HepG2 (cell line): Measurements from ENCODE around the gene SLC22A5. TPM values are rescaled to one million over a fixed set of nuclear protein-coding genes. Genes with fewer than 3 reads are reported as not detected.

Experiments used
- ATAC-seq: fragments of 200-7000 bp; cut with Tn5 transposase; 3 replicates; pipeline ENCODE4 v1.9.1; 2020; ENCODE audit warnings: mild to moderate bottlenecking, moderate library complexity
- BruUV-seq: library from RNA; stranded (reverse); fragments of 400-500 nt; replicated peaks from 2 replicates; lab custom pipeline; 2021; lab: Mats Ljungman, UMichigan
- CTCF ChIA-PET: fragments of 300-600 bp; formaldehyde crosslinking; extraction: SDS; loops from one replicate; lab custom pipeline; 2021; ENCODE audit warnings: low total read pairs, inconsistent platforms, low intra/inter-chr PET ratio; lab: Yijun Ruan, JAX
- POLR2A ChIA-PET: fragments of 350-600 bp; sonication (Branson Sonifier 250); formaldehyde crosslinking; loops from one replicate; lab custom pipeline; 2020; ENCODE audit warnings: antibody characterized with exemption, inconsistent platforms; lab: Yijun Ruan, JAX
- DNase-seq: peaks from one replicate; pipeline ENCODE4 v3.0.0-alpha.2; 2015; ENCODE audit warnings: low spot score
- FAIRE-seq: peaks from 3 replicates; lab custom pipeline; 2011; peaks lifted over from hg19 to GRCh38; lab: Jason Lieb, UNC
- H2AFZ ChIP-seq: one replicate; pipeline ENCODE4 v1.6.1; 2011; ENCODE audit warnings: low read length, inconsistent platforms
- H3K27ac ChIP-seq: fragments of 300-600 bp; 3 replicates; pipeline ENCODE4 v1.8.0; 2011; ENCODE audit warnings: mixed run types, mild to moderate bottlenecking, mixed read lengths, low read length, inconsistent platforms; ENCODE audit not compliant: insufficient read depth; ENCODE audit errors: extremely low read length
- H3K27me3 ChIP-seq, 2 experiments: fragments of 200-600 bp in 1 of 2; 2 replicates in 1 of 2; 3 replicates in 1 of 2; pipeline versions ENCODE4 v1.6.0 to v1.8.0; 2011; ENCODE audit warnings: low read length in 2 of 2, mild to moderate bottlenecking in 2 of 2, moderate library complexity in 2 of 2, inconsistent platforms in 1 of 2; ENCODE audit not compliant: insufficient read depth in 2 of 2, control insufficient read depth in 1 of 2
- H3K36me3 ChIP-seq, 2 experiments: fragments of 200-600 bp in 1 of 2; replicated peaks in 1 of 2; 2 replicates in 1 of 2; 3 replicates in 1 of 2; pipeline versions ENCODE4 v1.5.1 to v1.8.0; 2011; ENCODE audit warnings: low read length in 2 of 2, inconsistent platforms in 1 of 2; ENCODE audit not compliant: insufficient read depth in 2 of 2, control insufficient read depth in 1 of 2
- H3K4me1 ChIP-seq: 2 replicates; pipeline ENCODE4 v1.5.1; 2012; ENCODE audit warnings: low read length, inconsistent platforms; ENCODE audit not compliant: insufficient read depth
- H3K4me2 ChIP-seq: 2 replicates; pipeline ENCODE4 v1.6.0; 2011; ENCODE audit warnings: low read depth, low read length, inconsistent platforms
- H3K4me3 ChIP-seq, 3 experiments: fragments of 200-600 bp in 1 of 3; sonication (generic), shearing (Covaris generic) in 1 of 3; replicated peaks in 1 of 3; 2 replicates each; pipeline ENCODE4 v1.5.1; 2011 to 2016; ENCODE audit warnings: low read length in 3 of 3, inconsistent platforms in 2 of 3, low read depth in 2 of 3, mild to moderate bottlenecking in 2 of 3, control low read depth in 1 of 3, mixed read lengths in 1 of 3; ENCODE audit not compliant: insufficient read depth in 1 of 3
- H3K79me2 ChIP-seq: one replicate; pipeline ENCODE4 v1.6.1; 2011; ENCODE audit warnings: low read length, inconsistent platforms; ENCODE audit not compliant: insufficient read depth
- H3K9ac ChIP-seq: 2 replicates; pipeline ENCODE4 v1.6.0; 2011; ENCODE audit warnings: mild to moderate bottlenecking, low read depth, low read length, inconsistent platforms; ENCODE audit not compliant: insufficient read depth
- H3K9me3 ChIP-seq: 2 replicates; pipeline ENCODE4 v1.5.1; 2012; ENCODE audit warnings: mild to moderate bottlenecking, low read length
- H4K20me1 ChIP-seq: 2 replicates; pipeline ENCODE4 v1.6.0; 2011; ENCODE audit warnings: inconsistent platforms, mild to moderate bottlenecking, low read length, moderate library complexity; ENCODE audit not compliant: insufficient read depth
- GMEB1 ChIP-seq: sonication (generic); formaldehyde crosslinking; IDR thresholded peaks from 2 replicates; pipeline ENCODE4 v1.5.1; 2020; ENCODE audit warnings: missing genetic modification reagents, mild to moderate bottlenecking, borderline replicate concordance
- NFAT5 ChIP-seq: sonication (generic); formaldehyde crosslinking; IDR thresholded peaks from 2 replicates; pipeline ENCODE4 v1.4.0; 2020; ENCODE audit warnings: missing genetic modification reagents
- RXRB ChIP-seq: IDR thresholded peaks from 2 replicates; pipeline ENCODE4 v1.6.1; 2016; ENCODE audit warnings: borderline replicate concordance, missing genetic modification reagents, missing compliant biosample characterization
- SIN3A ChIP-seq: IDR thresholded peaks from 2 replicates; pipeline ENCODE4 v1.6.1; 2011; ENCODE audit warnings: low read depth, mild to moderate bottlenecking, control low read depth, low read length, borderline replicate concordance
- TGIF2 ChIP-seq: IDR thresholded peaks from 2 replicates; pipeline ENCODE4 v1.6.1; 2016; ENCODE audit warnings: control low read depth, missing compliant biosample characterization
- ZBTB1 ChIP-seq: sonication (generic); formaldehyde crosslinking; IDR thresholded peaks from 2 replicates; pipeline ENCODE4 v1.4.0; 2020; ENCODE audit warnings: missing genetic modification reagents, borderline replicate concordance
- ZBTB10 ChIP-seq: sonication (generic); formaldehyde crosslinking; IDR thresholded peaks from 2 replicates; pipeline ENCODE4 v1.4.0; 2020; ENCODE audit warnings: missing genetic modification reagents, borderline replicate concordance
- ZNF362 ChIP-seq: sonication (generic); formaldehyde crosslinking; IDR thresholded peaks from 2 replicates; pipeline ENCODE4 v1.4.0; 2020; ENCODE audit warnings: missing genetic modification reagents, mild to moderate bottlenecking, borderline replicate concordance
- ZNF577 ChIP-seq: sonication (generic); formaldehyde crosslinking; IDR thresholded peaks from 2 replicates; pipeline ENCODE4 v1.4.0; 2020; ENCODE audit warnings: mild to moderate bottlenecking, low read depth, missing genetic modification reagents, borderline replicate concordance
- ZNF788 ChIP-seq: sonication (generic); formaldehyde crosslinking; IDR thresholded peaks from 2 replicates; pipeline ENCODE4 v1.5.0; 2020; ENCODE audit warnings: mild to moderate bottlenecking, missing genetic modification reagents, borderline replicate concordance
- WGBS: methylation state at CpG from one replicate; pipeline ENCODE4 v1.1.6; 2017; ENCODE audit warnings: low lambda C conversion rate; 5-methylcytosine and 5-hydroxymethylcytosine counted together
- in situ Hi-C: cut with HindIII; loops from 2 replicates; pipeline ENCODE4 v1.10.0; 2017; ENCODE audit warnings: low pct_unique_long_range_greater_than_20kb; ENCODE audit not compliant: extremely low pct_ligation_motif_present
- intact Hi-C: fragments of 100-400 bp; cut with micrococcal nuclease; formaldehyde crosslinking; loops from one replicate; pipeline ENCODE4 v1.10.0; 2022; ENCODE audit not compliant: unreplicated experiment
- polyA plus RNA-seq, 8 experiments: library from polyadenylated mRNA; depleted of rRNA in 3 of 8; stranded (reverse) in 7 of 8; unstranded in 1 of 8; fragments of >200 nt; fragmentation: Illumina TruSeq in 4 of 8; extraction: Trizol in 4 of 8; gene quantifications; 2 replicates each; pipeline versions ENCODE4 v1.2.1 to v1.2.3, GENCODE V29; 2011 to 2016; ENCODE audit warnings: low read depth in 4 of 8, missing spikeins in 1 of 8, mixed read lengths in 1 of 8; ENCODE audit not compliant: insufficient read depth in 1 of 8
- total RNA-seq, 5 experiments: library from RNA; depleted of rRNA; stranded (reverse); fragments of >200 nt; fragmentation: Illumina TruSeq; extraction: Trizol; gene quantifications; 2 replicates each; pipeline ENCODE4 v1.2.3, GENCODE V29; 2016; ENCODE audit warnings: low read depth in 1 of 5

Gene SLC22A5
- total and polyA plus RNA-seq, 2 of the 13 experiments (the other 11 are each of a cell fraction or from before 2014, with no cell fraction given) = 7.1 to 15.1 TPM

- peaks cover 66% of the 10 kb centered on the region for H3K4me1 ChIP-seq
- H3K9me3 ChIP-seq = no peaks in the 10 kb centered on the region
- H3K4me3 ChIP-seq = peak overlapping the region; percentile 63 to 81 (median 74)
- ATAC-seq = peak; percentile 93
- H3K79me2 ChIP-seq = no peaks in the 10 kb centered on the region
- peak overlapping the region; percentile 82 for H2AFZ ChIP-seq
- ChIA-PET CTCF (interaction anchor here (2.5 kb wide), 1 partner anchor 25 kb away, joined by 25 read pairs; no protein-coding TSS in a partner anchor), POLR2A (interaction anchor here (0.6 to 2.8 kb wide), 16 partner anchors 10 to 117 kb away, joined by 3 to 31 read pairs (median 4); partner anchors contain the start of genes IRF1, SLC22A4 and SLC22A5)
- no TSS peak for BruUV-seq
- DNase-seq = peak; percentile 60
- H3K4me2 ChIP-seq = peak overlapping the region; percentile 94
- in situ Hi-C loops = no loop called here
- peak overlapping the region; percentile 88 for H3K27ac ChIP-seq
- FAIRE-seq = no peak
- H4K20me1 ChIP-seq = no peaks in the 10 kb centered on the region
- H3K36me3 ChIP-seq = no peaks in the 10 kb centered on the region
- 7% methylated on average over 3 of the region's 90 CpGs for WGBS
- H3K9ac ChIP-seq = peak overlapping the region; percentile 77
- intact Hi-C loops = loop anchor here (2.0 kb wide), 1 partner anchor 24 kb away; no protein-coding TSS in a partner anchor
- H3K27me3 ChIP-seq = no peaks in the 10 kb centered on the region; a peak in 1 of 5 replicates
- peak; percentile 24; the same call in 1 of the 2 replicates for TF ChIP-seq ZNF362
- TF ChIP-seq RXRB (CRISPR knock-in tag) = peak; percentile 67; the same call in 1 of the 2 replicates
- TF ChIP-seq SIN3A = no peak
- TF ChIP-seq ZBTB1 (CRISPR knock-in tag) = no peak
- TF ChIP-seq GMEB1 (CRISPR knock-in tag) = peak; percentile 53; the same call in 1 of the 2 replicates
- no peak for TF ChIP-seq NFAT5 (CRISPR knock-in tag)
- TF ChIP-seq ZNF788 = peak; percentile 32; the same call in 1 of the 2 replicates
- TF ChIP-seq ZBTB10 = peak; percentile 35; the same call in 1 of the 2 replicates
- TF ChIP-seq TGIF2 (CRISPR knock-in tag) = no peak
- no peak for TF ChIP-seq ZNF577 (CRISPR knock-in tag)
These were observed 41.2 kb downstream of the SLC22A5 start for GRCh38 chr5:132410451-132411303.
